ENCODE data around the gene AOPEP.

DNA sequence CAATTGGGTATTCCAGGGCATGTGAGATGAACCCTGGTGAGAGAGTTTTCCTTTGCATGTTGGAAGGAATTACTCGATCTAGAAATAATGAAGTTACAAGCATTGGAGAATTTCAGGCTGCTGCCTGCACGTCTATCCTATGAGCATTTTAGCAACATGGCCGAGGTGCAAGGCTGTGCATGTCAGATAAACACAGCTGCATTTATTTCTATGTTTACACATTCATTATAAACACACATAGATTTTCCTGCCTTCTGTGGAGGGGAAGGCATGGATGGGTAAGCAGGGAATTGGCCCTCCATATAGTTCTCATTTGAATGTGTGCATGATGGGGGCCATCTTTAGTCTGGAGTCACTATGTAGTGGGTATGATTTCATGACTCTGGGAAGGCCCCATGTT, 42.3 kb downstream of the AOPEP start:
- TF ChIP-seq, protein P1, sequence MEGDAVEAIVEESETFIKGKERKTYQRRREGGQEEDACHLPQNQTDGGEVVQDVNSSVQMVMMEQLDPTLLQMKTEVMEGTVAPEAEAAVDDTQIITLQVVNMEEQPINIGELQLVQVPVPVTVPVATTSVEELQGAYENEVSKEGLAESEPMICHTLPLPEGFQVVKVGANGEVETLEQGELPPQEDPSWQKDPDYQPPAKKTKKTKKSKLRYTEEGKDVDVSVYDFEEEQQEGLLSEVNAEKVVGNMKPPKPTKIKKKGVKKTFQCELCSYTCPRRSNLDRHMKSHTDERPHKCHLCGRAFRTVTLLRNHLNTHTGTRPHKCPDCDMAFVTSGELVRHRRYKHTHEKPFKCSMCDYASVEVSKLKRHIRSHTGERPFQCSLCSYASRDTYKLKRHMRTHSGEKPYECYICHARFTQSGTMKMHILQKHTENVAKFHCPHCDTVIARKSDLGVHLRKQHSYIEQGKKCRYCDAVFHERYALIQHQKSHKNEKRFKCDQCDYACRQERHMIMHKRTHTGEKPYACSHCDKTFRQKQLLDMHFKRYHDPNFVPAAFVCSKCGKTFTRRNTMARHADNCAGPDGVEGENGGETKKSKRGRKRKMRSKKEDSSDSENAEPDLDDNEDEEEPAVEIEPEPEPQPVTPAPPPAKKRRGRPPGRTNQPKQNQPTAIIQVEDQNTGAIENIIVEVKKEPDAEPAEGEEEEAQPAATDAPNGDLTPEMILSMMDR (IDR thresholded peaks at IDR 0.05 in 4 of 5, conservative IDR thresholded peaks at IDR 0.05 in 1 of 5): no peak
- no peak for TF ChIP-seq POLR2A (IDR thresholded peaks at IDR 0.05)
